GM19438 (cell line): ENCODE results near the gene ADGRL2.

Experiments used
- ATAC-seq: cut with Tn5 transposase; IDR thresholded peaks from one replicate; pipeline ENCODE4 v1.9.1; 2021; ENCODE audit warnings: low read depth; ENCODE audit not compliant: unreplicated experiment

ADGRL2 gene

DNA sequence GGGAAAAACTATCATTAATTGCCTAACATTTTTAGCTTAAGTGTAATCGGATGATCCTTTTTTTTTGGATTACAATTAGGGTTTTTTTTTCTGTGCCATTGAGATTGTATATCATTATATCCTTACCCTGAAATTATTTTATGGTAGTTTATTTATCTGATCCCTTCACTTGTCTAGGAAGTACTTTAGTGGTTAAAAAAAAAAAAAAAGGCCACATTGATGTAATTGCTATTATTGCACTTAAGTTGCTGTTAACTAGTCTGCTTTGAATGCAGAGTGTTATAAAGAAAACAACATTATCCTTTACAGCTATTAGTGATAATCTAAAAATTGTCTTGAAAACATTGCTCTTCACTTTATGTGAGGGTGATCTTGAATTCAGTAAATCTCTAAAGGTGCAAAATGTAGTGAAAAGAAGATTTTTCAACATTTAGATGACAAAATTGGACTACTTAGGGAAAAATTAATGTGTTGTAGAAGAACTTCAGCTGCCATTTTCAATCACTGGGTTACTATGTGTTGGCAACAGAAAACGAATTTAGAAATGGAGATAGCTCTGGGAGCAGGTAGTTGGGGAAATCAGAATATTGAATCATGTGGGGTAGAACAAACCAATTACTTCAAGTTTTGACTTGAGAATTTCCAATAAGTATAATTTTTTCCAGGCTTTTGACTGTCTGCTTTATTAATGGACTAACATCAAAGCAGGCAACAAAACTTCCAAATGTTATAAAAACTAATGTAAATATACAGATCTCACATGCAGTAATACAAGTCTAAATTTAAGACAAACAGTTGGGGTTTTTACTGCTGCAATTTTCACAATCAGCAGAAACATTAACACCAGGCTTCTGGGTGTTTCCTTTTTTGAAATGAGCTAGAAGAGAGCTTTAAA is 5.0 kb downstream of the ADGRL2 start:
- no peak for ATAC-seq

DNA sequence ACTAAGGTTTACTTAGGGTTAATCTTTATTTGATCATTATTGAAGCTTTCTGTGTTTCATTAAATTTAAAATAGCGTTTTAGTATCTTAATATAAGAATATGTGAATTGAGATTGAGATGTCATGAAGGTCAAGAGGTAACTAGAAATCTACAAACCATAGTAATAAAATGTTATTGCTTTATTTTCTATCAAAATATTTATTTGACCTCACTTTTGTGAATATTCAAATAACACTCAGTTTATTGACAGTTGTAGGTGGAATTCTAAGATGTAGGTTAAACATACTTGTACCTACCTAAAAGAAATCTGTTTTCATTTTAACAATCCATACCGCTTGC is 5.7 kb downstream of the ADGRL2 start:
- ATAC-seq: no peak

DNA sequence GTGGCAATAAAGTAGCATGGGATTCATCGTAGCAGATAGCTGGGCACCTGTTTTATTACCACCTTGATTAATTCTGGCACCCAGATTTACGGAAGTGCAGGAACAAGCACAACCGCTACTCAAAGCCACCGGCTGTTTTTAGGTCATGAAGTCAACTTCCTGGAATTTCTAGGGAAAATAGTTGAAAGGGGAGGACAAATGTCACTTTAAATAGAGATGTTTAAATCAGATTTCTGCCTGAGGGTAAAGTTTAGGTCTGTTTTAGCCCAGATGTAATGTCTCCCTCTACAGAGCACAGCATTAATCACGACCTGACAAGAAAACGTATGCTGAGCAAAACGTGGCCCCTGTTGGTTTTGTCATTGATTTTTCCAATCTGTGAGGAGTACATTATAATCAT is 8.0 kb downstream of the ADGRL2 start:
- no peak for ATAC-seq

DNA sequence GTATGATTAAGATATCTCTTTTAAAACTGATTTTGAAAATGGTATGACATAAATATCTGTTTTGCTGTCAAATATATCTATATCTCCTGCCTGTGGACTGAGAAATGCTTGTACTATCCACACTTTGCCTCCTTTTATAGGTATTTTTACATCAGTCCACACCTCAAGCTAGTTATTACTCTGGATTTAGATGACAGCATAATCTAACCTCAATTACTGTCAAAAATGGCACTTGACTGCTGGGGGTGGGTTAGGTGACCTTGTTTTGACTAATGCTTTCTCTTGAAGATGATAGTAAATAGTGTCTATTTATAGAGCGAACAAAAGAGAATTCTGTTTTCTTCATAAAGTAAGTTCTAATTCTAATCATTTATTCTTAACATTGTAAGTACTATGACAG is 9.1 kb downstream of the ADGRL2 start:
- no peak for ATAC-seq

DNA sequence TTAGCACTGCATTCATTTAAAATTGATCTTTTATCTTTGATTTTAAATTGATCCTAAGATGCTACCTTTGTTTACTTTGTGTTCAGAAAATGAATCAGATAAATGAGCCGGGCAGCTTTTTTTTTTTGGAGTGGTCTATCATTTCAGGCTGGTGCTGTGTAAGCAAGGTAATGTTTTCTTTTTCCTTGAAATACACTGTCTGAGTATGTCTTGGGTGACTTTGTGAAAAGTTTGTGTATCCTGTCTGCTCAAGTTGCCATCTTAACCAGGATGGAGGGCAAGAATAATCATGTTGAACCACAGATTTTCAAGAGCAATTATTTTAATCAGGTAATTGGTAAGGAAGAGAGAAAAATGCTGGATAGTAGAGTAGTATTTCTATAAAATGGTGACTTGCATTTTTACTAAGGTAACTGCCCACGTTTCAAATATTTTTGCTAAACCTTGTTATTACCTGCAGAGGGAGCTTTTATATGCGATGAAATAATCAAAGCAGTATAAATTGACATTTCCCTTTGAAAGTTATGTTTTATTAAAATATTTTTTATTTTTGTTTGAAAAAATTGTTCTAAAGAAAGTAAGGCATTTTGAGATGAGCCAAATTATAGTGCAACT is 11.1 kb downstream of the ADGRL2 start:
- ATAC-seq: no peak

DNA sequence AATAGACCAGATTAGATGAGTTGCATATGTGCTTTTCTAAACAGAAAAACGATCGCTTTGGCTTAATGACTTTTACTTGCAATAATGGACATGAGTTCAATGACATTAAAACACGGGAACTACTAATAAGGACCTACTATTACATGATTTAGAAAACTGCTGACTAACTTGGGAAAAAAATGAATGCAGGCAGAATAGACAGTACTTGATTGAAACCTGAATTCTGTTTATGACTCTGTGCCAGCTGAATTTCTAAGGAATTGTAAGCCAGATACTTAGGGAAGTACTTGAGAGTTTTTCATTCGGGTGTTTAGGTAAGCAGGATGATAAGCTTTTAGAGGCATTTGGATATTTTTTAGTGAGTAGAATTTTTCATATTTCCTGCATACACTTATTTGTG is 12.0 kb downstream of the ADGRL2 start:
- ATAC-seq: no peak

DNA sequence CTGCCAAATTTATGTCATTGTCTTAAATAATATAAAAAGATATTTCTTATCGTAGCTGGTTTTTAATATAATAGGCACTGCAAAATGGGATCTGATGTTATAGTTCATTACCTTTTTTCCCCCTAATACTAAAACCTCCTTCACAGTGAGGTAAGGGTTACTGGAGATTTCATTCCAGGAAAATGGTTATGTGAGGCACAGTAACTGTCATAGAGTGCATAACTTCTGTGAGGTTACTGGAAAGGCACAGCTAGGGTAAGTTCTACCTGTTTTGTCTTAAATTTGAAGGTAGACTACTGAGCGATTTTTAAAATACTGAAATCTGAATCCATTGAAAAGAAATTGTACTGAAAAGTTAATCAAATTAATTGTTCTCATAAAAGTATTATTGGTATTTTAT is 13.0 kb downstream of the ADGRL2 start:
- ATAC-seq: no peak

DNA sequence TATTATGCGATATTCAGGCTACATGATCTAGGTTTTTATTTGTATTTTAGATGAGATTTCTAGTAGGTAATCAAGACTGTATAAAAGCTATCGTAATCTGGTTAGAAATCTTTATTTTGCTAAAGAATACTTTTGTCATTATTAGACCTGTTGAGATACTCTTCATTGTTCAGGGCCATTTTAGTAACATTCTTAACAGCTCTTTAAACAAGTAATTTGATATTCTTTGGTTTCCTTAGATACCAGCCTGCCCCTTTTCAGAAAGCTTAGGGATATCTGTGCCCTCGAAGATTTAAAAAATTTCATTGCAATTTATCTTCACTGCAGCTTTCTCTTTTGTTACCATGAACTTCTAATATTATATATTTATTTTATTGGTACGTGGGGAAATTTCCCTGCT is 18.9 kb downstream of the ADGRL2 start:
- ATAC-seq: no peak

DNA sequence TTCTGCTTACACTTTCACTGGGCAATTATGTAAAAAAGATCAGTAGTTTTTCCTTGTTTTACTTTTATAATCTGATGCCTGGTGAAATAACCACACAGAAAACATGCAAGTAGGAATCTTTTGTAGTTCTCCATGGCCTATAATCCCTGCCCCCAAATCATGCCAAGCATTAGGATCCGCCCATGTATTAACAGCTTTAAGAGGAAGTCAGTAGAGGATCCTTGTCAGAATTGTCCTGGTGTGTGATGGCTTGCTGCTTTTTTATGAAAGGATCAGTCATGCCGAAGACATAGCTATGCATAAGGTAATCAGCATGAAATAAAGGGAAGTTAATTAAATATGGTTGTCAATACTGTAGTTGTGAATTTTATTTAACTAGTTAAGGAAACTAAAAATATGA is 20.0 kb downstream of the ADGRL2 start:
- ATAC-seq: no peak

DNA sequence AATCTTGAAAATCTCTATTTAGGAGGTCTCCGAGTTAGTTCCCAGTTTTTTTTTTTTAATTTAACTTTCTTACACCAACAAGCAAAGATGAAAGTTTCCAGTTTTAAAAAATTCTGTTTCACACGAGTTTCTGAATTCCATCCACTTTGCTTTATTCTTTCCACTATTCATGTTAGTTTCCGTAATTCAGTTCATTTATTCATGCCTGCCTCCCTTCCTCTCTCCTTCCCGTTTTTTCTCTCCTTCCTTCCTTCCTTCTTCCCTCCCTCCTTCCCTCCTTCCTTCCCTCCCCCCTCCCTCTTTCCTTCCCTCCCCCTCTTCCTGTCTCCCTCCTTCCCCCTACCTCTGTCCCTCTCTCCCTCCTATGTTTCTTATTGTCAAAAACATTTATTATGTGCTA is 22.3 kb downstream of the ADGRL2 start:
- ATAC-seq: no peak

DNA sequence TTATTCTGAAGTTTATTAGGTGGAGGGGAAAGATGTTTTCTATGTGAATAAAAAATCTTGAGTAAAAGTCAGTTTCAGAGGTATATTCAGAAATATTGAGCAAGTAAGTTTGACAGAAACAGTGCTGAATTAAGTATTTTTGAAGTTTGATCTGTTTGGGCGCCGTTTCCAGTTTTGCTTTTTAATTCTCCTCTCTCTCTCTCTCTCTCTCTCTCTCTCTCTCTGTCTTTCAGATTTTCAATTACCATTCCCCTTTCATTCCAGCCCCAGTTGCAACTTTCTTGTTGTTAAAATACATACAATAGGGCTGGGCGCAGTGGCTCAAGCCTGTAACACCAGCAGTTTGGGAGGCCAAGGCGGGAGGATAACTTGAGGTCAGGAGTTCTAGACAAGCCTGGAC is 24.0 kb downstream of the ADGRL2 start:
- ATAC-seq: no peak

DNA sequence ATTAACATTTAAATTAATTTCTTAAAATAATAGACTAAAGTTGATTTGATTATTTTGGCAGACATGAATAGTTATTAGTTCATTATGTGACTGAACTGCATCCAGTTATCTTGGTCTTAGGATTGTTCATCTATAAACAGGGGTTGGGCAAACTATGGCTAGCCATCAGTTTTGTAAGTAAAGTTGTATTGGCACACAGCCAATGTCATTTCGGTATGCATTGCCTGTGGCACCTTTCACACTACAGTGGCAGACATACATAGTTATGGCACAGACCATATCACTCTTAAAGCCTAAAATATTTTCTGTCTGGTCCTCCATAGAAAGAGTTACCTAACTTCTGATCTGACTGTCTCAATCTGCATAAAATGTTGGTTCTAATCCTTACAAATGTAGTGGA is 27.2 kb downstream of the ADGRL2 start:
- no peak for ATAC-seq

DNA sequence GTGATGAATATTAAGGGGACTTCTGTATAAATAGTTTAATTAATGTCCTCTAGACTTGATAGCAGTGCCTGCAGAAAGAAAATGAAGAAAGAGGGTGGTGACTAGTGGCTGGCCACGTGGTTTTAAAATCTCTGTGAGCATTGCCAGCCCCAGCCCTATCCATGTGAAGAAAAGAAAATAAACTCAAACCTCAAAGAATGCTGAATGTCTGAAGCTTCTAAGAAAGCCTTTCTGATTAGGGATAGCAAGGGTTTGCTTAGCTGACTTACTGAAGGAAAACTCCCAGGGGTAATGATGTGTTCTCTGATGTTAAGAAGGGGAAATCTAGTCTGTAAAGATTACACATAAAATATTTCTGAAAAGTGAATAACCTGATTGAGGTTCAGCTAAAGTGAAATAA is 31.8 kb downstream of the ADGRL2 start:
- no peak for ATAC-seq

DNA sequence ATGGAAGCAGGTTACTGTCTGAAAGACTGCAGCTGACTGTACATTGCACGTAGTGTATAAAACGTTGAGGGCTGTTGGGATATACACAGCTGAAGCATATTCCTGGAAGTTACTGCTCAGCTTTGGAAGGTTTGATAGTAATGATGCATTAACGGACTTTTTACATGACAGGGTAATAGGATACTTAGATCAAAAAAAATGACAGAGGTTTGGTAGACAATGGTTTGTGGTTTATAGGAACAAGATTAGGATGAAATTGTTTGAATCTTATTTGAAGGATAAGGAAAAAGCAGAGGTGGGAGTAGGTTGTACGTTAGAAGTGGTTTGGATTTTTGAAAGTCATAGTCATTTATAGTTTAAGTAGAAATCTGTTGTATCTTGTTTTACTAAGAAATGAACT is 33.0 kb downstream of the ADGRL2 start:
- no peak for ATAC-seq

DNA sequence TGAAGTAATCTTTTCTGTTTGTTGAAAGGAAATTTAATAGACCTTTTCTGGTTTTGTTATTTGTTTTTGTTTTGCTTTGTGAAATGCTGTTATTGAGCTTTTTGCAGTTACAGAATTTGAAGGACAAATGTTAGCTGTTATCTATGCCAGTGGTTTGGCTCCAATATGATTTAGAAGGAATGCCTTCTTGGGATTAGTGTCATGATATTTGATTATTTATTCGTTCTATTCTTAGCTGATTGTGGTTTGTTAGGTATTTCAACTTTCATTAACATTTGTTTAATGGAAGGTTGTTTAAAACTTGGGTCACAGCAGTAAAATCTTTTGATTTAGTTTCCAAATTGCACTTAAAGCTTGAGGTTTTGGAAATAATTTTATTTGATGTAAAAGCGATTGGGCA is 33.5 kb downstream of the ADGRL2 start:
- ATAC-seq: no peak

DNA sequence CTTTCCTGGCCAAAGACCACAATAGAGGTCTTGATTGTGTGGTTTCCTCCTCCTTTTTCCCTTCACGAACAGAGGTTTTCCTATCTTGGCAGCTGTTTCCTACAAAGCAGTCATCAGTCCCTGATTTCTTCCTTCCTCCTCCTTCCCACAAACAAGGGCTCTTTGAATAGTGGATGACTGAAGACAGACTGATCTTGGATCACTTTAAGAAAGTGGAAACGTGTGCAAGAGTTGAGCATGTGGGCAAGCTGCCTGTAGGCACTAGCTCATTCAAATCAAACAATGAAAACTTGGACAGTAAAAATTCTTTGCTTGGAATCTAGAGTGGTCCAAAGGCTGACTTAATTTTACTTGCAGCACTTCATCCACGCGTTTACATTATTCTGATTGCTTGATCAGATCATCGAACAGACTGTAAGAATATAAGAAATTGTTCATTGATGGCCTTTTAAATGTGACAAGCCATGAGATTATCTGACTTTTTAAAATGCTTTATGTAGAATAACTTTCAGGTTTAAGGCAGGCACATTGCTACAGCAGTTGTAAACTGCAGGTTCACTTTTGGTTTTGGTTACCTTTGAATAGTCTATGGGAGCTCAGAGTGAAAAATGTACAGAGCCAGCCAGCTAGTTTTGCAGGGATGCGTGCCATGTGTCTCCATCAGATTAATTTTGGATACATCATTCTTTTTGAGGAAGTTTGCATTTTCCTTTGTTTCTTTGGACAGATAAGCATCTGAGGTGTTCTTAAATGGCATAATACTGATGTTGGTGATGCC is 34.4 kb downstream of the ADGRL2 start:
- ATAC-seq: no peak

DNA sequence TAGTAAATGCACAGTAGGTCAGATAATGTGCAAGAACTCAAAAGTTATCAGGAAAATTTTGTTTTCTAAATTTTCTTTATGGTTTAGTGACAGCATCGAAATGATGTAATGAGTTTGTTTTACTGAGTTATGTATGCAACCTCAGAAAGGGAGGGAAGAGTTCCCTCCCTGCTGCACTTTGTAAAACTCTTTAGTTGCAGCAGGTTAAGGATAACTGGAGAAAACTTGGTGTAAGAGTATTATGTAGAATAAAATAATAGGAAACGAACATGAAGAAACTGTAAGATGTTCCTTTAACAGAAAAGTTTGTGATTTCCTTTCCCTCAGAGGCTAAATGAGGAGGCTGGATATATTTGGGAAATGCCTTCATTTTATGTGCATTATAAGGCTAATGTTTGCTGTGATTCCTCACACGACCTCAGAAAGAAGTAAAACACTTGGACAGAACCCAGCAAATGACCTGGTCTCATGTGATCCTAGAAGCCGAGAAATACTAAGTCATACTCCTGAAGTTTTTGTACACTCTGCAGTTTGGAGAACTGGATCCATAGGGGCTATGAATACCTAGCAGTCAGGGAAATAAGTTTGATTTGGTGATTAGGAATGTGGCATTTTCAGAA is 35.4 kb downstream of the ADGRL2 start:
- no peak for ATAC-seq

DNA sequence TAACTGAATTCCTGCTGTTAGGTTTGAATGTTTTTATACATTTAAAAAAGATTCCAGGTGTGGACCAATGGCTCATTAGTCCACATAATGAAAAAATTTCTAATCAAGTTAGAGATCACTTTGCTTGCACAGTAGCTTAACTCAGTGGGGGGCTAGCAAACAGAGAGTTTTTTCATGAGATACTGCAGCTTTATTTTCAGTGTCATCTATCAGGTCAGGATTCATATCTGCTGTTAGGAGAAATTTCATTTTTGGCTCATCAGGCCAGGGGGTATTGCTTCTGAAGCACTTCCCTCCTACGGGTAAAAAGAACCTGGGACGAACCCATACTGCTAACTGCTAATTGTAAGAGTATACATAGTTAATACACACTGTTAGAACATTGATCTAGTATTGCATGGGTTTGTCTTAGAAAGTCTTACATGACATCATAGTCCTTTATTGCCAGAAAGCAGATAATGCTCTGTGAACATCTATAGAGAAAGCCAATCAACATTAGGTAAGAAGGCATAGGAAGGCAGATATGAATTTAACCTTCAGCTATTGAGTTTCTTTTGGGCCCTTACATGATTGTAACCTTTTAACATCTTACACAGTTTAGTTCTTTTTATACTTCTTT is 38.0 kb downstream of the ADGRL2 start:
- ATAC-seq: no peak

DNA sequence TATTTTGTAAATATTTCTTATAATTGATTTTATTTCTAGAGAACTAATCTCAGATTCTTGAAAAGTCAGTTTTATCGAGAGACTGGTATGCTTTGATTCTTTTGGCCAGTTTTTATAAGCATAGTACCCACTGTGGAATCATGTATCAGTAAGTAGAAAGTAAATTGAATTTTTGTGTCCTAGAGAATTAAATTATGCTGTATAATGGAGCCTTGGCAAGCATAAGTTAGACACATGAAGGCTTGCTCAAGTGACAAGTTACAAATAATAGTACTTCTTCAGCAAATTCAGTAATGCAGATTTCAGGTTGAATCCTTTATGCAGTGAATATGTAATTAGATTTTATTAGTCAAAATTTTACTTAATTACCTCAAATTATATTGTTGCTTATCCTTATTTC is 40.1 kb downstream of the ADGRL2 start:
- no peak for ATAC-seq

DNA sequence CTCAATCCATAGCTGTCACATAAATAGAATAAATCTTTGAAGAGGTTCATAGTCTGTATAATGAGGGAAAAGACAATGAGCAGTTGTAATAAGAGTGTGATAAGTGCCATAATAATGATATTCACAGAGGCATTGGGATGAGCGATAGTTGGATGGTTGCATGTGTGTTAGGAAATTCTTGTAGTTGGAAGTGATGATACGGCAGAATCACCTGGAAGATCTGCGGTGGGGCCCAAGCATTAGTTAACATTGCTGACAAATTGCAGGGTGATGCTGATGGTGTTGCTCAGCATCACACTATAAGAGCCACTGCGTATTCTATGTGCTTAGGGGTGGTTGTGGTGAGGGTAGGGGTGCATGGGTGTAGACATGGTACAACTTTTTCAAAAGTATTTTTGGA is 41.1 kb downstream of the ADGRL2 start:
- no peak for ATAC-seq

DNA sequence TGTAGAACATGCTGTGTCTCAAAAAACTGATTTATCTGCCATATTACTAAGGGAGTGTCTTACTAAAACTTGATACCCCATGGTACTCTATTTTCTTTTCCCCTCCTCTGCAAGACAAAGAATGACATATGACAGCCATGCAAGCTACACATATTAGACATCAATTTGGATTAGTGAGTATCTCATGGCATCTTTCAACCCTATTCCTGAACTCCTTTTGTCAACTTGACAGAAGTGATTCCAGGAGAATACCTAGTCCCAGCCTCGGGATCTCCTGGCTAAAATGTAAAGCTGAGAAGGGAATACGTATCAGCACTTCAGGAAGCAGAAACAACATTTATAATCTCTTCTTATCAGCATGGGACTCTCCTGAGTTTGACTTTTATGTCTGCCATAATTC is 43.7 kb downstream of the ADGRL2 start:
- ATAC-seq: no peak
